ENCODE measurements around the gene COL10A1.
"Not testable (repeated sequence)": the region's sequence is repeated elsewhere in the genome, so short reads cannot be mapped to it uniquely, and the experiment has no call there.

Gene COL10A1

GRCh38 chr6:116120430-116120829 is 5.5 kb downstream of the COL10A1 start:
- no peak for DNase-seq (ENCODE audit: low read depth)

DNA sequence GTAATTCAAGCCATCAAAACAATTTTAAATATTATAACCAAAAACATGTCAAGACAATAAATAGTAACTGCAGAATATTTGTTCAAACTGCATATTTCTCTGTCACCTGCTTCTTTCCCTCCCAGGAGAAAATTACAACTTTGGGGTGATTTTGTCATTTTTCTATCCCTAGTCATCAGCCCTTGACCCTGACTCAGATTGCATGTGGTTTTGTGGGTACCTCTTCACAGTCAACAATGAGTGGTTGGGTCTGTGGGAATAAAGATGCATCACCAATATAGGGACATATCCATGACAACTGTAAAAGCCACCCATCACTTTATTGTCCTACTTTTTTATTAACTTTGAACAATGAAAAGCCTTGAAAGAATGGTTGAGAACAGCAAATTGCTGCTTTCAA is 7.3 kb downstream of the COL10A1 start:
- DNase-seq (ENCODE audit: low read depth): no peak

DNA sequence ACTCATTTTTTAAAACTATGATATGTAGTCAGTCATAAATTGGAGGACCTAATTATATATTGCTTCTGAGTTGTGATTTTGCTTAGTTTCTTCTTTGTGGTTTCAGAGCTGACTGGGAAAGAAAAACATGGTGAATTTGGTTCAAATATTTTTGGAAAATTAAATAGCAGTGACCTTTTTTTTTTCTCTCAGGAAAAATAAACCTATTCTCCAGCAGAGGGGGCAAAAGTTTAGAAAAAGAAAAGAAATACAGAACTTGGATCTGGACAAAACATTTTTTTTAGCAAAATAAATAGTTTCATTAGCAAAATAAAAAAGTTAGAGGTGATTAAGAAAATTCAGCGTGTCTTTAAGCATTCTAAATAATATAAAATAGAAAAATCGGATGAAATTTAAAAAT is 10.2 kb downstream of the COL10A1 start:
- DNase-seq (ENCODE audit: low read depth): no peak

- no peak for DNase-seq (ENCODE audit: low read depth)
Observed at GRCh38 chr6:116113386-116113785, 12.5 kb downstream of the COL10A1 start.

DNA sequence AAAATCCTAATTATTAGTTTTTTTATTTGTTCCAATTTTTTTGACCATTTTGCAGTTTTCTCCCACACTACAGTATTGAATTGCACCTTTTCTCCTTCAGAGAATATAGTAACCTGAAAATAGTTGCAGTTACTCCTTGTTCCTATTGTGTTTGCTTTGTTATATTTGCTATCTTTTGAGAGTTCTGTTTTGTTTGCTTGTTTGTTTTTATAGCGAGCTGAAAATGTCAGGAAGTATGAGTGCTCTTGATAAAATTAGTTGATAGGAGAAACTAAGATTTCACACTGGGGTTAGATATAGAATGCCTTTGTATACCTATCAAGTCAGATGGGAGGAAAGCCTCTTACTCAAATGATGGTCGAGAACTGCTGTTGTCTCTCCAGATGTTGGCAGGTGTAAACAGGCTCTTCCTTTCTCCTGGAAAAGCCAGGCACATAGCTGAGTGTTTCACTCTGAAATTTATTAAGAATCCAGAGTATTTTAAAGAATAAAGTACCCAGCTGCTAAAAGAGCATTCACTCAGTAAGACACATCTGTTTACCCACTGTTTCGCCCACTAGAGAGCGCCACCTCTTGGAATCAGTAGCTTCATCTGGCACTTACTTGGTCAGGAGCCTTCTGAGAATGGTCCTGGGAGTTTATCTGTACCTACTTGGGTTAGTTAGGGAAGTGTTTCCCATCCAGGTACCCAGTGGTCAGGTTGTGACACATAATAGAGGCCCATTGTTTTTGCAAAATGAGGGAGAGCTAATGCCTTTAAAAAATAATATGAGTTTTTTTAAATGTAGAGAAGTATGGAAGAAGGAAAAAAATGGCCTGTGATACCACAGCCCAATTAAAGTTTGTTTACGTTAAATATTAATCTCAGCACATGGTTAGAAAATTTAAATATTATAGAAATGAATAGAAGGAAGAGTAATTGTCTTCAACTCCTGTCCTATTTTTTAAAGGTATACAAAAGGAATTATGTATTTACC is 14.1 kb downstream of the COL10A1 start:
- DNase-seq (ENCODE audit: low read depth): no peak

DNA sequence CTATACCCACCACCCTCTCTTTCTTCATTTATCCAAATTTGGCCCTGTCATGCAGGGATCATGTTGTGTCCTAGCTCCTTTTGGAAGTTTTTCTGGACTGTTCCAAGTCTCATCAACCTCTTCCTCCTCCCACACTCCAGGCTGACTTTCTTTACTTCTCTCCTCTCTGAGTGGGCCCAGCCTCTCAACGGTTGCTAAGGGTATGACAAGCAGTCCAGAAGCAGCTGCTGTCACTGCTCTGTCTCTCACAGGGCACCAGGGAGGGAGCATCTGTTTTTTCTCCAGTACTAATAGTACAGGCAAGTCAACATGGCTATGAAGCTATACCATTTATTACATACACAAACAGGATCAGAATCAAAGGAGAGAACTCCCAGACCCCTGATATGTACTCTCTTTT is 17.1 kb downstream of the COL10A1 start:
- DNase-seq (ENCODE audit: low read depth): no peak

GRCh38 chr6:116106146-116106545 is 19.8 kb downstream of the COL10A1 start:
- DNase-seq (ENCODE audit: low read depth): no peak

DNA sequence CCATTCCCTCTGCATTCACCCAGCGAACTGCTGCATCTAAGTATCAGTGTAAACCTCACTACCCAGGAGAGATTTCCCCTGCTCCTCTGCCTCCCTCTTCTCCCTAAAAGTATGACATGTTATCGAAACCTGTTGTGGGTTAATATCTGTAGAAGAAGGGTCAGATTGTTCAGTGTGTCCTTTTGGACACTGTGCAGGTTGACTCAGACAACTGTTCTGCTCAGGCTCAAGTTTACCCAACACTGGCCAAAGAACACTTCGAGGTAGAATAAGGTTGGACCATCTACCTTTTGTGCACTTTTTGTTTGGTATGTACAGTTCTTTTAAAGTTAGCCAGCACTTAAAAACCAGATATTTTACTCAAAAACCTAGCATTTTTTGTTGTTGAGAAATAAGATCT is 20.7 kb downstream of the COL10A1 start:
- DNase-seq (ENCODE audit: low read depth): no peak

DNA sequence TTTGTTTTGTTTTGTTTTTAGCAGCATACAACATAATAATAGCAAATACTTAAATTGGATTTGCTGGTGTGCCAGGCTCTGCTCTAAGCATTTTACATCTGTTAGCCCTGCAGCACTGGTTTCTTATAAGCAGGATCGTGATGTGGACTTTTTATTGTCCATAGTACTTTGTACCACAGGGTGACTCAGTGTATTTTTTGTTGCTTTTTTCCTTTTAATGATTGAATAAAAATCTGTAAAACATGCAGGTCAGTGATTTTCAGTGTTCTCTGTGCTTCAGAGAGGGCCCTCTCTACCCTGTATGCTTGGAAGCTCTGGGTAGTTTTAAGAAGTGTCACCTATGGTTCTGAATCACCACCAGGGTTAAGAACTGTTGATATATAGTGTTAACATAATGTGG is 21.3 kb downstream of the COL10A1 start:
- no peak for DNase-seq (ENCODE audit: low read depth)

GRCh38 chr6:116102873-116103272 is 23.1 kb downstream of the COL10A1 start:
- DNase-seq (ENCODE audit: low read depth): no peak

GRCh38 chr6:116101790-116102189 is 24.1 kb downstream of the COL10A1 start:
- DNase-seq (ENCODE audit: low read depth): no peak

GRCh38 chr6:116101302-116101718 is 24.6 kb downstream of the COL10A1 start:
- DNase-seq (ENCODE audit: low read depth): no peak

DNA sequence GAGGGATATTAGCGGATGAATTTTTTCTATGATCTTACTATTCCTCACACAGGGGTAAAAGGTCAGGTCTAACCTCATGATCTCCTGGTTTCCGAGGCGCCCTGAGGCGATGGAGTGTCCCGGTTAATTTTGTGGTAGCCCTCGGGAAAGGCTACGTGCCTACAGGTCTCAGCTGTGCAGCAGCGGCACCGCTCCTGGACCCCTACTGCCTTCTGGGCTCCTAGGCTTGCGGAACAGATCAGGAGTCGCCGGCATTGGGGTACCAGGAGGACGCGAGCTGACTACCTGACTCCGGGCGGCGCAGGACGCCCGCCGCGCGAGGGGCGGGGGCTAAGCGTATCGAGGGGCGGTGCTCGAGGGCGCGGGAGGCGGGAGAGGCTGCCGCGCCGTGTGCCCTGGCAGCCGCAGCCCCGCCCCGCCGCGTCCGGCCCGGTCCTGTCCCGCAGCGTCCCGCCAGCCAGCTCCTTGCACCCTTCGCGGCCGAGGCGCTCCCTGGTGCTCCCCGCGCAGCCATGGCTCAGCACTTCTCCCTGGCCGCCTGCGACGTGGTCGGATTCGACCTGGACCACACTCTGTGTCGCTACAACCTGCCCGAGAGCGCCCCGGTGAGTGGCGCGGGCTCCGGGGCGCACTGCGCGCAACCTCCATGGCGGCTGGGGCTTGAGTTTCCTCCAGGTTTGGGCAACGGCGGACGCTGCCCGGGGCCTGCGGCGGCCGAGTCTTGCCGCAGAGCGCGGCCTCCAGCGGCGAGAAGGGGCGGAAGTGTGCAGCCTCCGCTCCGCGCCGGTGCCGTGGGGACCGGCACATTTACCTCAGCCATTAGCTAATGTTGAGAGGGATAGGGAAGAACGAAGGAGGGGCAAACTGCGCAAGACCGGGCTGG is 25.3 kb downstream of the COL10A1 start, which contains the start of gene NT5DC1:
TSS of gene NT5DC1 (plus strand) at position 435 of the 883 bp plus-strand sequence. CDS start at position 513, 78 bp downstream.
- peak; percentile 59 for DNase-seq (ENCODE audit: low read depth)

DNA sequence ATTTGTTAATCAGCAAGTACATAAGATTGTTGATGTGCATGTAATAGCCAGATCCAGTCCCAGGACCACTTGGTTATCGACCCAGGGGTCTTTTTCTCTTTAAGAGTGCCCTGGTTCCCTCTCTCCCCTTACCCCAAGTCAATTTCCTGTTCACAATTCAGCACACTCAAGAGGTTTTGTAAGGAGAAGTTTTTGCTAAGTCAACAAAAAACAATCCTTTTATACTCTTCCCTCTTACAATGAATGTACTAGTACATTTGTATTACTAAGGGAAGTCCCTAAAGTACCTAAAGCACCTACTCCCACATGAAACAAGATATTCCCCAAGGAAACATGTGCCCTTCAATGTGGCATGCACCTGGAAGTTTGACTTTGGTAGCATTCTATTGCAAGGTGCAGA is 26.9 kb downstream of the COL10A1 start:
- DNase-seq (ENCODE audit: low read depth): no peak

- no peak for DNase-seq (ENCODE audit: low read depth)
Observed at GRCh38 chr6:116096979-116097816, 28.7 kb downstream of the COL10A1 start.

DNA sequence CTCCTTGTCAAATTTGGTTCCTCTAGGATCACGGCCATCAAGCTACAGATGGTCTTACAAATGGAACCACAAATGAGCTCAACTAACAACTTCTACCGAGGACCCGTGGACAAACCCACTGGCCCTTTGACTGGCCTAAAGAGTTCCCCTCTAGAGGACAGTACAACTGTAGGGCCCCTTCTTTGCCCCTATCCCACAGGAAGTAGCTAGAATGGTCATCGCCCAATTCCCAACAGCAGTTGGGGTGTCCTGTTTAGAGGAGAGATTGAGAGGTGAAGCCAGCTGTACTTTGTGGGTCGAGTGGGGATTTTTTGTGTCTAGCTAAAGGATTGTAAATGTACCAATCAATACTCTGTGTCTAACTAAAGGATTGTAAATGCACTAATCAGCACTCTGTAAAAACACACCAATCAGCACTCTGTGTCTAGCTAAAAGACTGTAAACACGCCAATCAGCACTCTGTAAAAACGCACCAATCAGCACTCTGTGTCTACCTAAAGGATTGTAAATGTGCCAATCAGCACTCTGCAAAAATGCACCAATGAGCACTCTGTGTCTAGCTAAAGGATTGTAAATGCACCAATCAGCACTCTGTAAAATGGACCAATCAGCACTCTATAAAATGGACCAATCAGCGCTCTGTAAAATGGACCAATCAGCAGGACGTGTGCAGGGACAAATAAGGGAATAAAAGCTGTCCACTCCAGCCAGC is 29.7 kb downstream of the COL10A1 start:
- not testable (repeated sequence) for DNase-seq (ENCODE audit: low read depth)

- no peak for DNase-seq (ENCODE audit: low read depth)
Observed at GRCh38 chr6:116094041-116094440, 31.9 kb downstream of the COL10A1 start.

DNA sequence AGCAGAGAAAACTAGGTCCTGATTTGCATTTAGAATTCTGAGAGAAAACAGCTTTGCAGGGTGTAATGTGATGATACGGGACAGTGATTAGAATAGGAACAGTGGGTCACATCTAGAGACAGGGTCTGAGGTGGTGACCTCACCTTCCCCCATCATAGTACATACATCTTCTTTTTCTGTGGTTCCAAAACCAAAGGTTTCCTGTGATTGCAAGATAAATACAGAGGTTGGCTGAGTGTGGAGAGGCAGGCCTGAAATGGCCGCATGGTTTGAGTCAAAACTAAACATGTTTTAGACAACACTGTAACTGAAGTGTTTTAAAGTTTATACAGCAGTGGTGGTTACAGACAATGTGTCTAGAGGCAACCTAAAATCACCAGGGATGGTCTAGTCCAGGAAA is 35.7 kb downstream of the COL10A1 start:
- no peak for DNase-seq (ENCODE audit: low read depth)

- DNase-seq (ENCODE audit: low read depth): no peak
Observed at GRCh38 chr6:116088946-116089345, 37.0 kb downstream of the COL10A1 start.

DNA sequence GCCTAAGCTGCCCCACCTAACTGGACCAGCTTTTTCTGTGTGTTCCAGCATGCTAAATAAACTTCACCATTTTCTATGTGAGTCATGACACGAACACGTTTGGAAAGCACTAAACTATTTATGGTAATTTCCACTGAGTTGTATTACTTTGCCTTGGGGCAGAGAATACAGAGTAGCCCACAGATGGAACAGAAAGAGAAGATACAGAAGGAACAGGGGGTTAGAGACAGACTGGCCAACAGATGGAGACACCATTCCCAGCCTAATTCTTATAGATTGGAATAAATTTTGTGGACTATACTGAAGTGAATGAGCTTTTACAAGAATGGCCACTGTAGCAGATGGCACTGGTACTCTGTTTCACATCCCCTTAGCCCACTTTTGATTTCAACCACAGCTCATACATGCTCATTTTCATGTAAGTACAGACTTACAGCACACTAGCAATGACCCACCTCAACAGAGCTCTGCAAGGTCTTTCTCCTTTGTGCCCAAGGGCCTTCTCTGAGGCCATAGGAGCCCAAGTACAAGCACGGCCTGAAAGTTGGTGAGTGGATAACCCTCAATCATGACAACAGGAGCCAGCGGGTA is 38.4 kb downstream of the COL10A1 start:
- no peak for DNase-seq (ENCODE audit: low read depth)

- DNase-seq (ENCODE audit: low read depth): no peak
Observed at GRCh38 chr6:116084284-116084683, 41.6 kb downstream of the COL10A1 start.

Data from stimulated activated CD8-positive, alpha-beta memory T cell treated with anti-CD3 and anti-CD28 coated beads, Interleukin-15, amount 100 ng/mL, for 1 hour (primary cell).